CD4-positive, alpha-beta T cell treated with Interferon alpha-2 for 1 hour (primary cell): Measurements from ENCODE around the gene CARD14.
"Not testable (repeated sequence)": the region's sequence is repeated elsewhere in the genome, so short reads cannot be mapped to it uniquely, and the experiment has no call there.

Experiments used
- DNase-seq, 2 donors: peaks; one replicate each; pipeline ENCODE4 v3.0.0-alpha.2; 2020 to 2022

Gene CARD14

DNA sequence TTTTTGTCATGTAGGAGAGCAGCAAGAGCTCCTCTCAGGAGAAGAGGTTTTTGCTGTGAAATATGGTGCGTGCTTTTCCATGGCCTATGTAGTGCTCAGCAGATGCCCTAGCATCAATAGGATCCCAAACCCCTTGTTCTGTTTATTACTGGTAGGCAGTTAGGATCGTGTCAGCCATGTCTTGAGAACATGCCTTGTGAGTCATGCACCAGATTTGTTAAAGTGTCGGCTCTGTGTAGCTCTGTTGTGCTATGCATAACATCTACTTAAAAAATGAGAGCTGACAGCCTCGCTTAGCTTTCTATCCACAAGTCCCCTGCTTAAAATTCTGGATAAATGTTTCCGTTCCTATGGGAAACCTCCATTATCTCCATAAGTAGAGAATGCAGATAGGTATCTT lies 18.5 kb upstream of the CARD14 start:
- no peak for DNase-seq

DNA sequence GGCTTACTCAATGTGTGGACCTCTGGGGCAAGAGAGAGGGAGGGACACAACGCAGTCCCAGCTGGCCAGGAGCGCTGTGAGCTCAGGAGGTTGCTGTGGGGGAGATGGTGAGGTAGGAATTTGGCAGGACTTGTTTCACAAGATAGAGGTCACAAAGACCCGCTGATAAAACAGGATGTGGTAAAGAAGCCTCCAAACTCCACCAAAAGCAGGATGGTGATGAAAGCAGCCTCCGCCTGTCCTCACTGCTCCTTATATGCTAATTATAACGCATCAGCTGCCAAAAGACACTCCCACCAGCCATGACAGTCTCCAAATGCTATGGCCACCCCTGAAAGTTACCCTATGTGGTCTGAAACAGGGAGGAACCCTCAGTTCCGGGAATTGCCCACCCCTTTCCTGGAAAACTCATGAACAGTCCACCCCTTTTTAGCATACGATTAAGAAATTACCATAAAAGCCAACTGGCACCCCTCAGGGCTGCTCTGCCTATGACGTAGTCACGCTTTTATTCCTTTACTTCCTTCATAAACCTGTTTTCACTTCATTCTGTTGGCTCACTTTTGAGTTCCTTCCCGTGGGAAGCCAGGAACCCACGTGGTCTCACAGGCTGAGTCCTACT lies 17.6 kb upstream of the CARD14 start:
- peak in 1 of 2 donors; percentile 34 for DNase-seq

DNA sequence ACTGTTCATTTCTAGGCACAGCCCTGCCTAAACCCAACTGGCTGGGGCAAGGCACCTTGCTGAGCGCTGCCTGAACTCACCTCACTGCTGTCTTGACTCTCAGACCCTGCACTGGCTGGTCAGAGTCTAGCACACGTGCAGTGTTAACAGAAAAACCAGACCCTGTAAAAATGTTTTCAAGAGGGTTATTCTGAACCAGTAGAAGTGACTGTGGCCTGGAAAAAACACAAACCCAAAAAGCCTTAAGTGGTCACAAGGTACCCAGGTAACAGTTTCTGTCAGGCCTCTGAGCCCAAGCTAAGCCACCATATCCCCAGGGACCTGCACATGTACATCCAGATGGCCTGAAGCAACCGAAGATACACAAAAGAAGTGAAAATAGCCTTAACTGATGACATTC lies 16.8 kb upstream of the CARD14 start:
- DNase-seq, result no peak

DNA sequence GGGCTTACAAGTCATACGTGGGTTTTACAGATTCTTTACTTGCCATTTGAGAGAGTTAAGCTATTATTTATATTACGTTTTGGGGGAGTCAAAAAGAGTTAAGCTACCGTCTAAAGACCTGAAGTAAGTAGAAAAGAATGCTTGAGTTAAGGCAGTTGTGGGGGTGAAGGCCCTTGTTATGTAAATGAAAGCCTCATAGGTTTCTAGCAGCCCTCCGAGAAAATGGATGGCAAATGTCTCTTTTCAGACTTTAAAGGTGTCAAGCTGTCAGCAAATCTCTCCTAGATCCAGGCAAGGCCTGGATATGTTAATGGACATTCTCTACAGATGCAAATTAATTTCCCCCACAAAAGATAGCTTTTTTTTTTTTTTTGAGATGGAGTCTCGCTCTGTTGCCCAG lies 15.7 kb upstream of the CARD14 start:
- no peak for DNase-seq

DNA sequence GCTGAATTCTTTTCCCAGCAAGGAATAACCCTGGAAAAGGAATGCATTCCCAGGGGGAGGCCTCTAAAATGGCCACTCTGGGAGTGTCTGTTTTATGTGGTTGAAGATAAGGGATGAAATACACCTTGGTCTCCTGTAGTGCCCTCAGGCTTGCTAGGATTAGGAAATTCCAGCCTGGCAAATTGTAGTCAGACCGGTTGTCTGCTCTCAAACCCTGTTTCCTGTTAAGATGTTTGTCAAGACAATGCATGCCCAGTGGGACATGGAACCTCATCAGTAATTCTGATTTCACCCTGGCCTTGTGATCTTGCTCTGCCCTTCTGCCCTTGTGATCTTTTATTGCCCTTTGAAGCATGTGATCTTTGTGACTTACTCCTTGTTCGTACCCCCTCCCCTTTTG lies 14.2 kb upstream of the CARD14 start:
- not testable (repeated sequence) for DNase-seq

DNA sequence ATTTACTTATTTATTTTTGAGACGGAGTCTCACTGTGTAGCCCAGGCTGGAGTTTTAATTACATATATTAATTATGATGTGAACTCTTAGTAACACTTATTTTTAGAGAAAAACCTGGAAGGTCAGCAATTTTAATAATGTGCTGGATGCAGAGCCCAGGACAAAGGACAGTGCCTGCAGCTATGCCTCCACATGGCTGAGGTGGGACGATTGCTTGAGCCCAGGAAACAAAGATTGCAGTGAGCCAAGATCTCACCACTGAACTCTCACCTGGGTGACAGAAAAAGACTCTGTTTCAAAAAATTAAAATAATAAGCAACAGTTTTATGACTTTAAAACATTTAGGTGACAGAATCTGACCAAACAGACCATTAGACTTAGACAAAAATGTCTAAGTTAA lies 11.0 kb upstream of the CARD14 start:
- no peak for DNase-seq

DNA sequence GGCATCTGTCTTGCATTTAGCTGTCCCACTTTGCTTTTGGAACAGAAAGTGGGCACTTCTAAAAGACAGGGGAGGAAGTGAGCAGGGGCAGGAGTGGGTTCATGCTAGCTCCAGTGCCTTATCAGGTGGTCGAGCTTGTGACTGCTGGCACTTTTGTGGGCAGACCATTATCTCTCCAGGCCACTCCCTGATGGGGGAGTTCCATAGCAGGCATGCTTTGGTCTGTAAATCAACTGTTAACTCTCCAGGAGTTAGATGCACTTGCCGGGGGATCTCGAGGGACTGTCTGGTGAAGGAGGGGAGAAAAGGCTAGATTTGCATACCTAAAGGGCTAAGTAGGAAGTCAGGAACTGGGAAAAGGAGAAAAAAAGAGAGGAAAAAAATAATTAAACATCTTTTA lies 9.3 kb upstream of the CARD14 start:
- no peak for DNase-seq

DNA sequence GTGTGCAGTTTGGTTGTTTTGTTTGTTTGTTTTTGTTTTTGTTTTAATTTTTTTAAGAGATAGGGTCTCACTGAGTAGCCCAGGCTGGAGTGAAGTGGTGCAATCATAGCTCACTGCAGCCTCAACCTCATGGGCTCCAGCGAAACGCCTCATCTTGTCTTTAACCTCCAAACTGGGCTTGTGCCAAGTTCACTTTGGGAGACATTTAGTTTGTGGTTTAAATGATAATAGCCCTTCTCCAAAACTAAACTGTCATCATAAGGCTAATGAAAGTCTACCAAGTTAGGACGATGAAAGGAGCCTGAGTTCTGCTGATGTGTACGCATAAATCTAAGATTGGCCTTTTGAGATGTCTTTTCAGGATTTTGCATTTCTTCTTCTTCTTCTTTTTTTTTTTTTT lies 6.5 kb upstream of the CARD14 start:
- no peak for DNase-seq

DNA sequence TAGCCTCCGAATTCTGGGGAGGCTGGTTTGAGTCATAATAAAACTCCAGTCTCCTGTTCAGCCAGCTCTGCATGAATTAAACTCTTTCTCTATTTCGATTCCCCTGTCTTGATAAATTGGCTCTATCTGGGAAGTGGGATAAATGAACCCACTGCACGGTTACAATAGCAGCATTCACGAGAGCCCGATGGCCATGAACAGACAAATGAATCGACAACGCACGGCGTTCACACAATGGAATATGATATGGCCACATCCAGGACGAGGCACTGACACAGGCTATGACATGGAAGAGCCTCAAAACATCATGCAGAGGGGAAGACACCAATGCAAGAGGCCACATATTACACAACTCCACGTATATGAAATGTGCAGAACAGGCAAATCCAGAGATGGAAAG lies 5.6 kb upstream of the CARD14 start:
- no peak for DNase-seq

DNA sequence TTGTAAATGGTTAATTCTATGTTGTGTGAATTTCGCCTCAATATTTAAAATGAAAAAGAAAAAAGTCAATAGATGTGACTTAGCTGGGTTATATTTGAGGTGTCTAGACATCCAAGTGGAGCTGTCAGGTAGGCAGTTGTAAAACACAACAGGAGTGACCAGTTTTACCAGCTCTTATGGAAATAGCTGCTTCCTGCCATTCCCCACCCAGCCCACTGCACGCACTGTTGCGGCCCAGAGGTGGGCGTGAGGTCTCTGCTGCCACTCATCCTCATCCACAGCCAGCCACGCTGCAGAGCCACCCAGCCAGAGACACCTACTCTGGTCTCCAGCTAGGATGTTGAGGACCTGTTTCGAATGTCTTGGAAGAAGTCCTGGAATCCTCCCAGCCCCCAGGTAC lies 3.4 kb upstream of the CARD14 start:
- DNase-seq, result no peak

DNA sequence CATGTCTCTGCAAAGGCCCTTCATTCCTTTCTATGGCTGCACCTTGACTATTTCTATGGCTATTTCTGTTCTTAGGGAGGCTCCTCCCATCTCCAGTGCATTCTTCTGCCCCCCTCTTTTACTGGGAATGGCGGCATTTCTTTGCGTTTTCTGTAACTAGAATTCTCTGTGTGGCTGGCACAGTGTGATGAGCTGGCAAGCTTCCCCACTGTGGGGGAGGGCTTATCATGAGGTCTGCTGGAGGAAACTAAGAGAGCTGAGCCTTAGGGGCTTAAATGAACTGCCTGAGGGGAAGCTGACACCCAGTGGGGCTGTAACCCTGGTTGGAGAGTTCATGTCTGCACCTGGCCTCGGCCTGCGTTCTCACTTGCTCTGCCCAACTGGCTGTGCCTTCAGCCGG lies 1.5 kb upstream of the CARD14 start:
- no peak for DNase-seq

DNA sequence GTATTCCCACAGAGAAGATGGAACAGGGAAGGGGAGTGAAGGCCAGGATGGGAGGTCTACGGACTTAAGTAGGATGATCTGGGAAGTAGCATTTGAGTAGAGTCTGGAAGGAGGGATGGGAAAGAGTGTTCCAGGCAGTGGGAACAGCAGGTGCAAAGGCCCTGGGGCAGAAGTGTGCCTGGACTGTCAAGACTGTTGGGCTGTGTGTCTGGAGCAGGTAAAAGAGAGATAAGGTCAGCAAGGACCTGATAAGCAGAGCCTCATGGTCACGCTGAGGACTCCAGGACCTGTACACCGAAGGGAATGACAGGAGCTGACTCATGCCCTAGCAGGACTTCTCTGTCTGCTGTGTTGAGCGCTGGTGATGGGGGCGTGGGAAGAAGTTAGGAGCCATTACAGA lies 723 bp upstream of the CARD14 start:
- no peak for DNase-seq

DNA sequence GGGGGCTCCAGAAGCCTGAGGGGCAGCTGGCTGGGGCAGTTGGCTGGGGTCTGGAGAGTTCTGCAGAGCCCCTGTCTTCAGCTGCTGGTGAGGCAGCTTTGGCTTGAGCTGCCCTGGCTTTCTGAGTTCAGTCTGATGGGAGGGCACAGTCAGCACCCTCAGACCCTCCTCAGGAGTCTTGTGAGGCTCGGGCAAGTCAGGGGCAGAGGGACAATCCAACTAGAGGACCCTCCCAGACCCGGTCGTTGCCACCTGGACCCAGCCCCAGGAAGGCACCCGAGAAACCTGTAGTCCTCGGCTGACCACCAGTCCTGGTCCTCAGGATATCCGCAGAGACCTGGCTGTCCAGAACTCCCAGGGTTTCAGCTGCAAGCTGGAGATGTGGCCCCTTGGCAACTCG lies 1.9 kb downstream of the CARD14 start:
- no peak for DNase-seq

DNA sequence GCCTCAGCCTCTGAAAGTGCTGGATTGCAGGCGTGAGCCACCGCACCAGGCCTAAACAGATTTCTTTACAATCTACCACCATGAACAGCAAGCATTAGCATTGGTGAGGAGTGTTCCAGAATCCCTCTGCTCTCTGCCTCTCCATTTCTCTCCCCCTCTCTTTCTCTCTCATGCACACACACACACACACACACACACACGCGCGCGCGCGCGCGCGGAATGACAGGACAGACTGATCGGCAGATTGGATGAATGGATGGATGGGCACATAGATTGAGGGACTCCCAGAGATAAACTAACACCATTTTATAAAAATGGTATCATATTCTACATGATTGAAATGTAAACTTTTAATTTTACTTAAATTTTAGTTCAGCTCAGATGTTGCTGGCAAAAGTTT lies 3.3 kb downstream of the CARD14 start:
- no peak for DNase-seq

DNA sequence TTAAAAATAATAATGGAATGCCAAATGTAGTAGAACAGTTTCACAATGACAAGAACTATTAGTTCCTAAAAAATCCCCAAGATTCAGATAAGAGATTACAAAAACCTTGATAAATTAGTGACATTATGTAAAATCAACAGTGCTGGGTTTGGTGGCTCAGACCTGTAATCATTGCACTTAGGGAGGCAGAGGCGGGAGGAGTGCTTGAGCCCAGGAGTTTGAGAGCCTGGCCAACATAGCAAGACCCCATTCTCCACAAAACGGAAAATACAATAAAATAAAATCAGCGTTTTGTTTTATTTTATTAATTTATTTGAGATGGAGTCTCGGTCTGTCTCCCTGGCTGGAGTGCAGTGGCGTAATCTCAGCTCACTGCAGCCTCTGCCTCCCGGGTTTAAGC lies 4.1 kb downstream of the CARD14 start:
- DNase-seq, result no peak

DNA sequence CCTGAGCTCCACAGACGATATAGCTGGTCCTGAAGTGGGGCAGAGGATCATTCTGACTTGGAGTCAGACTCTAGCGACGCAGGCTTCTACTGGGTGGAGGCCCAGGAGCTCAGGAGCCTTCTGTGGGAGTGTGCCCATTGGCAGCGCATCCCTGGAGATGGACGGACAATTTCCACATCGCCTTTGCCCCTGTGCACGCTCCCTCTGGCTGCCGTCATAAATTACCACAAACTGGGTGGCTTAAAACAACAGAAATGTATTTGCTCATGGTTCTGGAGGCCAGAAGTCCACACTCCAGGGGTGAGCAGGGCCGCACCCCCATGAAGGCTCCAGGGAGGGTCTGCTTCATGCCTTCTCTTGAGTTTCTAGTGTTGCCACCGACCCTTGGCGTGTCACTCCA lies 6.9 kb downstream of the CARD14 start:
- DNase-seq, result no peak

DNA sequence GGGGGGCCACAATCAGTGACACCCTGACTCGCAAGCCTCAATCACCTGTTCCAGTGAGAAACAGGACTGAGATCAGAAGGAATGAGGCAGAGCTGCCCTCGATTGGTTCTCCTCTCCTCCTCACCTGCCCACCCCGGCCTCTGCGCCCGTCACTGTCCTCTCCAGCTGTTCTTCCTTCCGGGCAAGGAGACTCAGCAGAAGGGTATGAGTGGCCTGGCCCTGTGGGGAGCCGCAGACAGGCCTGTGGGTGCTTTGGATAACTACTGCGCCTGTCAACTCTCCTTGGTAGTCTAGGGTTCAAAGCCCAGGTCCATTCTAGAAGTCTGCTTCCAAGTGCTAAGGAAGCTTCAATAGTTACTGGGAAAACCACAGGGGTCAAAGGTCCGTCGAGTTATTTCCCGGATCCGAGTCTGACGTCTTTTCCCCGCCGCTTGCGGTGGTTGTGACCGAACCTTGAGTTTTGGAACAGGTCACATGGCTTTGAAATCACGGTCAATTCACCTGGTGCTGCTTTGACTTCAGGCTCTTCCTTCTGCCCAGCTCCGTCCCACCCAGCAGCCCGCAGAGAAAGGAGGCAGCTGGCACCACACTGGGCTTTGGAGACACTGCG lies 8.3 kb downstream of the CARD14 start:
- DNase-seq, result no peak

DNA sequence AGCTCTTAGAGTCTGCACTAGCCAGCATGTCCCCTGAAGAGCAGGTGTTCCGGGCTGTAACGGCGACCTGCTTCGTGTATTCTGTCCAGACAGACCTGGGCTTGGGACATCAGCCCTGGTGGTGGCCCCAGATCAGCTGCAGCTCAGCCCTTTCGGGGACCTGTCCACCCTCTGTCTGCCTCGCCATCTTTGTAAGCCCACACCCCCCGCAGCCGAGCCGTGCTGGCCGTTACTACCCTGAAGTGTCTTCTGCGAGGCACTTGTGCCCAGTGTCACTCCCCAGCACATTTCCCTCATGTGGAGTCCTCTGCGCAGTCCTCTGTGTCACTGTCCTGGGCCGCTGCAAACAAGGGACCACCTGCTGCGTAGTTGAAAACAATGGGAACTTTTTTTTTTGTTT lies 10.4 kb downstream of the CARD14 start:
- DNase-seq, result no peak

DNA sequence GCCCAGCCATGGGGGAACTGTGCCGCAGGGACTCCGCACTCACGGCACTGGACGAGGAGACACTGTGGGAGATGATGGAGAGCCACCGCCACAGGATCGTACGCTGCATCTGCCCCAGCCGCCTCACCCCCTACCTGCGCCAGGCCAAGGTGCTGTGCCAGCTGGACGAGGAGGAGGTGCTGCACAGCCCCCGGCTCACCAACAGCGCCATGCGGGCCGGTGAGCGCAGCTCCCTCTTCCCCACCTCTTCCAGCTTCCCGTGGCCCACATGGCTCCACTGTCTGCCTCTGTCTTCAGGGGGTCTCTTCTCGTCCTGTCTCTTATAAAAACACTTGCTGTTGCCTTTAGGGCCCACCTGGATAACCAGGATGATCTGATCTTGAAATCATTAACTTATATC lies 11.6 kb downstream of the CARD14 start:
- no peak for DNase-seq

DNA sequence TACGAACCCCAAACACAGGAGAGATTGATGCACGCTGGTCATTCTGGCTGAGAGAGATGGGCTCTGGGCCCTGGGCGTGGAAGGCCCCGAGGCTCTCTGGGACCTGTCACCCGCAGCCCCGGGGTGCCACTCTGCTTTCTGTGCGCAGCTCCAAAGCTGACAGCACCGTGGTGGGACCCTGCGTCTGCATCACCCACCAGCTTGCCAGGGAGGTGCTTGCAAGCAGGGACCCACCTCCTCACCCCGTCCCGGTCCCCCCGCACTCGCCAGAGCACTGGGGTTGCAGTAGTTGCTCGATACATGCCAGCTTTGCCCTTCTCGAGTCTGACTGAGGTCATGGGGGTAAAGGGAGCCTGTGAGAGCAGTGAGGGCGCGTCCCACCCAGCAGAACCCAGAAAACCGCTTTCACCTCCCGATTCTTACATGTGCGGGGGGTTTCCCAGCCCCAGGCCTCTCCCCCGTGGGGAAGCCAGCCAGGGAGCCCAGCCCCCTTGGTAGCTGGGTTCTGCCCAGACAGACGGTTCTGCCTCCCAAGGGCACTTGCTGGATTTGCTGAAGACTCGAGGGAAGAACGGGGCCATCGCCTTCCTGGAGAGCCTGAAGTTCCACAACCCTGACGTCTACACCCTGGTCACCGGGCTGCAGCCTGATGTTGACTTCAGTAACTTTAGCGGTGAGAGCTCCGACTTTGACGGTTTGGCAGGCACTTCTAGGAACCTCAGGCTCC lies 12.5 kb downstream of the CARD14 start:
- DNase-seq, result no peak

DNA sequence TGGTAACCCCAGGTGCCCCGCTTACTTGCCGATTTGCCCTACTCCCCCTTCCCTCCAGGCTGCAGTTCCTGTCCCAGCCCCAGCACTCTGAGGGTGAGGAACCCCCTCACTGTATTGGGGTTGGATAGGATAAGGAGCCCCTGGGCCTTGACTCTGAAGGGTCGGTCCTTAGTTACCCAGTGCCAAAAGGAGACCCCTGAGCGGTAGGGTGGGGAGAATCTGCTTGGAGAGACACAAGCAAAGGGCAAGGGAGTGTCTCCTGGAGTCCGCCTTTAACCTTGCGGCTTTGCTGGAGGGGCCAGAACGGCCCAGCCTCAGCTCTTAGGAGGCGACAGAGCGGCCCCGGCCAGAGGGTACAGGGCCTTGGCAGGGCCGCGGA lies 13.0 kb downstream of the CARD14 start:
- no peak for DNase-seq

DNA sequence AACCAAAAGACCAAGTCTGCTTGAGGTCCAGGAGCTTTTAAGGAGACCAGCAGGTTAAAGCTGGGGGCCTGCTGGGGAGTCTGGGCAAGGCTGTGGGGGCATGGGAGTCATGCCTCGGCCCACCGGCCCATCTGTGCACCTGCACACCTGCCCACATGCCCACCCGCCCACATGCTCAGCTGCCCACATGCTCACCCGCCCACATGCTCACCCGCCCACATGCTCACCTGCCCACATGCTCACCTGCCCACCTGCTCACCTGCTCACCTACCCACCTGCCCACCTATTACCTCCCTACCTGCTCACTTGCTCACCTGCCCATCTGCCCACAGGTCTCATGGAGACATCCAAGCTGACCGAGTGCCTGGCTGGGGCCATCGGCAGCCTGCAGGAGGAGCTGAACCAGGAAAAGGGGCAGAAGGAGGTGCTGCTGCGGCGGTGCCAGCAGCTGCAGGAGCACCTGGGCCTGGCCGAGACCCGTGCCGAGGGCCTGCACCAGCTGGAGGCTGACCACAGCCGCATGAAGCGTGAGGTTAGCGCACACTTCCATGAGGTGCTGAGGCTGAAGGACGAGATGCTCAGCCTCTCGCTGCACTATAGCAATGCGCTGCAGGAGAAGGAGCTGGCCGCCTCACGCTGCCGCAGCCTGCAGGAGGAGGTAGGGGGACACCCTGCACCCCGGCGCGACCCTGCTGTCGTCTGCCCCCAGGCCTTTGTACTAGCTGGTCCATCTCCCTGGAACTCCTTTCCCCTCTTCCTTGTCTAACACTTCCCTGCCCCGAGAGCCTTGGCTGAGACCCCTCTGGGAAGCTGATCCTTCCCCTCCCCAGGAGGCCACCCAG lies 14.0 kb downstream of the CARD14 start:
- DNase-seq, result no peak

DNA sequence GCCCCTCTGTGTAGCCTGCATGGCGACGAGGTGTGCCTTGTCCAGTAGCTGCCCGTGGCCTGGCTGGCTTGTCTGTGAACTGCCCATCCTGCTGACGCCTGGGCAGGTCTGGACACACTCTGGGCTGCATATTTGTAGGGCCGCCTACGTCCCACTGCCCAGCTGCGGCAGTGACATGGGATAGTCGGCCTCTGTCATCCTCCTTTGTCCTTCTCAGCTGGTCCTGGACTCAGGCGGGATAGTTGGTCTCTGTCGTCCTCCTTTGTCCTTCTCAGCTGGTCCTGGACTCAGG lies 14.5 kb downstream of the CARD14 start:
- DNase-seq, result no peak

DNA sequence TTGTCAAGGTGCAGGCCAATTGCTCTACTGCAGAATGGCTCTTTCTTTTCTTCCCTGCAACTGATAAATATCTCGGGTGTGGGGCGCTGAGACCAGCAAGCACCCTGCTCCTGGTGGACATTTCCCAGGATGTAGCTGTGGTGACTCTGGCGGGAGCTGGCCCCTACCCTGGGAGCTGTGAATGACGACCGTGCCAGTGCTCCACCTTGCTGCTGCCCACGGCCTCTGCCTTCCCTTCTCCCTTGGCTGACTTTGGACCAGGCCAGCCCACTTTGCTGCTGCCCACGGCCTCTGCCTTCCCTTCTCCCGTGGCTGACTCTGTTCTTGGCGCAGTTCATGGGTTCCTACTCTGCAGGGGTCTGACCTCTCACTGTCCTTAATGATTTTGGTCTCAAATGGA lies 16.1 kb downstream of the CARD14 start:
- DNase-seq, result no peak
